HG02759 (cell line): ENCODE data around the gene PCK2.

Experiments used
- ATAC-seq: cut with Tn5 transposase; IDR thresholded peaks from one replicate; pipeline ENCODE4 v1.9.1; 2021; ENCODE audit warnings: mild to moderate bottlenecking, moderate library complexity; ENCODE audit not compliant: unreplicated experiment

Gene PCK2

GRCh38 chr14:24060984-24061913, 32.9 kb upstream of the PCK2 start:
- ATAC-seq: no peak

GRCh38 chr14:24062216-24062980, 31.7 kb upstream of the PCK2 start:
- ATAC-seq: no peak

GRCh38 chr14:24063263-24063836, 30.8 kb upstream of the PCK2 start:
- no peak for ATAC-seq

GRCh38 chr14:24064091-24064795, 29.9 kb upstream of the PCK2 start:
- no peak for ATAC-seq

- no peak for ATAC-seq
These were observed 29.3 kb upstream of the PCK2 start for GRCh38 chr14:24064856-24065255.

GRCh38 chr14:24065408-24065807, 28.7 kb upstream of the PCK2 start:
- ATAC-seq: no peak

- no peak for ATAC-seq
These were observed 27.5 kb upstream of the PCK2 start for GRCh38 chr14:24066496-24067132.

GRCh38 chr14:24067133-24068082, 26.7 kb upstream of the PCK2 start:
- ATAC-seq: no peak

GRCh38 chr14:24068711-24069410, 25.2 kb upstream of the PCK2 start:
- no peak for ATAC-seq

GRCh38 chr14:24069411-24069735, 24.7 kb upstream of the PCK2 start:
- ATAC-seq: no peak

- no peak for ATAC-seq
These were observed 23.6 kb upstream of the PCK2 start for GRCh38 chr14:24070285-24071143.

- no peak for ATAC-seq
These were observed 22.9 kb upstream of the PCK2 start, which contains the start of gene CPNE6 for GRCh38 chr14:24071144-24071697. Gene CPNE6 (plus strand): TSS chr14:24071562. CDS start chr14:24072937, 1,375 bp downstream.

GRCh38 chr14:24071836-24072430, 22.2 kb upstream of the PCK2 start:
- ATAC-seq: no peak

GRCh38 chr14:24072436-24072835, 21.7 kb upstream of the PCK2 start:
- ATAC-seq: no peak

- ATAC-seq: no peak
These were observed 20.9 kb upstream of the PCK2 start for GRCh38 chr14:24072881-24073877.
